ENCODE measurements around the gene UCHL5.
"Not testable (repeated sequence)": the region's sequence is repeated elsewhere in the genome, so short reads cannot be mapped to it uniquely, and the experiment has no call there.

UCHL5 gene

DNA sequence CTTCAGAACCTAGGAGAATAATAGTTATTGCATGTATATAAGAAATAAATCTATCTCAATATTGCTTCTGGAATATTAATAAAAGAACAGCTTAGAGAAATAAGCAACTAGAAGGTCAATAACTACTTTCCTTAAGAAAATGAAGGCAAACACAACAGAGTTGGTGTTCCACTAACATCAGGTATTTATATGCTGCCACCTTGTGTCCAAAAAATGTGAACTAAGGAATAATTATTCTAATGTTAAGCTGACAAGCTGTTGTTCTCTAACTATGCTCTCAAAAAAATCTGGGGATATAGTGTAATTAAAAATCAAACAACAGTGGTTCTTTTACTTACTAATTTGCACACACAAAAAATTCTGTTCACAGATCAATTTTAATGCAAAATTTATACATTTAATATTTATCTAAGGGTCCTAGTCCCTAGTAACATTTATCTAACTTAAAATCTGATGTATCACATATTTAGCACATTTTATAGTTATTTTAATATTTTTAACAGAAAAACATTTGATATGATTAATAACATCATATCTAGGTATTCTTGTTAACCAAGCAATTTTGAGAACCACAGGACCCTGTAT is 39.6 kb downstream of the UCHL5 start:
- in situ Hi-C loops (cut with MboI; ENCODE audit: low pct_unique_long_range_greater_than_20kb, low sequenced_read_pairs): loop anchor here (25.0 kb wide), 1 partner anchor 532 kb away; no protein-coding TSS in a partner anchor
- peak; percentile 45 for DNase-seq

DNA sequence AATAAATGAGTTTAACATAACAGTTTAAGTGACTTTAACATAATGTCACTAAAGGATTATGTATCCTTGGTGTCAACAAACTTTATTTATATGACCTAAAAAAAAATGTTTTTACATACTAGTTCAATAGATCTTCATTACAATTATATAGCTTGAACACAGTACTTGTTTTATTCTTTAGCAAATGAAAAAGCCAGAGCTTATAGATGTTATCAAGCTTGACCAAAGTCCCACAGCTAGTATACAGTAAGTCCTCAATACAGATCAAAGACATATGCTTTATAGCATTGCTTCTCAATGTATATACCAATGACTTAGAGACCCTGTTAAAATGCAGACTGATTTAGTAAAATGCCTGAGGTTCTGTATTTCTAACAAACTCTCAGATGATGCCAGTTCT is 42.4 kb downstream of the UCHL5 start:
- in situ Hi-C loops (cut with MboI; ENCODE audit: low pct_unique_long_range_greater_than_20kb, low sequenced_read_pairs): loop anchor here (25.0 kb wide), 1 partner anchor 529 kb away; no protein-coding TSS in a partner anchor
- no peak for DNase-seq

DNA sequence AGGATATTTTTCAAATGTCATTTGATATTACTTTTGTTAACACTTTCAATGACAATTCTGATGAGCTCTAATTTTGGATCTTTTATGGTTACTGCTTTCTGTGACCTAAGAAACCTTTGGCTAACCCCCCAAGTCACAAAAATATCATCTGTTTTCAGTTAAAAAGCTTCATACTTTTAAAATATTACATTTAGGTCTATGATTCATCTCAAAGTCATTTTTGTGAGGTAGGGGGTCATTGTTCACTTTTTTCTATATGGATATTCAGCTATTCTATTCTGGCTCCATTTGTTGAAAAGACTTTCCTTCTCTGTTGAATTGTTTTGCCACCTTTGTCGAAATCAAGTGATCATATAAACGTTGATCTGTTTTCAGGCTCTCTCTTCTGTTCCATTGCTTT is 44.8 kb downstream of the UCHL5 start:
- in situ Hi-C loops (cut with MboI; ENCODE audit: low pct_unique_long_range_greater_than_20kb, low sequenced_read_pairs): loop anchor here (25.0 kb wide), 1 partner anchor 527 kb away; no protein-coding TSS in a partner anchor
- no peak for DNase-seq

DNA sequence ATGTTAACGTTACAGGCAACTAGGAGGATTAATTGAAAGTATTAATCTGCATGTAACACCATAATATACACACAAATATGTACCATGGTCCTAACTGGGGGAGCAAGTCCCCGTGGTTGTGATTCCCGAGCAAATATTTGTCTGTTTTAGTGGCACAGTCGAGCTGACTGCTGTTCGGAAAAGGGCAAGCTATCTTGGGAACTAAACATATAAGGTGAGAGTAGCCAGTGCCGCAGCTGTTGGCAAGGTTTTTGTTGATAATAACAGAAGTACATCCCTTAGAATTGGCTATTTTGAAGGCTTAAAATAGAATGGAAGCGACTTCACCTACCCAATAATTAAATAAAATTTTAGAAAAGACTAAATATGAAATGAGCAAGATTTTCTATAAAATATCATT is 45.5 kb downstream of the UCHL5 start:
- in situ Hi-C loops (cut with MboI; ENCODE audit: low pct_unique_long_range_greater_than_20kb, low sequenced_read_pairs): loop anchor here (25.0 kb wide), 1 partner anchor 526 kb away; no protein-coding TSS in a partner anchor

DNA sequence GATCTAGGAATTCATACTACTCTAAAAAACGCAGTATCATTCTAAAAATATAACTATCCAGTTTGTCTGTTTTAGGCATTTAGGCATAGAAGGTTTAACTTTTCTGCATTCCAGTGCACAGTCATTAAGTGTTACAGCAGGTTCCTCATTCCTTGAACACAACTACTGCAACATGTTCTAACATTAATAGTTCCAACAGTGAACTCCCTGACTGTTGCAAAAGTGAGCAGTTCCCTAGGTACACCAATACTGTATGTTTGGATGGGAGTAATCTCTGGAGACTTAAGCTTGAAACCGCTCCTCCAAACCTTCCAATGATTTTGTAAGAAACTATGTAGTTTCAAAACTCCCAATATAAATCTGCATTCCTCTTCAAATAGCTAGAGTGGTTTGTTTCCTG is 46.2 kb downstream of the UCHL5 start:
- DNase-seq: no peak
- in situ Hi-C loops (cut with MboI; ENCODE audit: low pct_unique_long_range_greater_than_20kb, low sequenced_read_pairs): loop anchor here (25.0 kb wide), 1 partner anchor 526 kb away; no protein-coding TSS in a partner anchor

More for the DNA sequence above, 45.5 kb downstream of the UCHL5 start:
- DNase-seq: no peak

DNA sequence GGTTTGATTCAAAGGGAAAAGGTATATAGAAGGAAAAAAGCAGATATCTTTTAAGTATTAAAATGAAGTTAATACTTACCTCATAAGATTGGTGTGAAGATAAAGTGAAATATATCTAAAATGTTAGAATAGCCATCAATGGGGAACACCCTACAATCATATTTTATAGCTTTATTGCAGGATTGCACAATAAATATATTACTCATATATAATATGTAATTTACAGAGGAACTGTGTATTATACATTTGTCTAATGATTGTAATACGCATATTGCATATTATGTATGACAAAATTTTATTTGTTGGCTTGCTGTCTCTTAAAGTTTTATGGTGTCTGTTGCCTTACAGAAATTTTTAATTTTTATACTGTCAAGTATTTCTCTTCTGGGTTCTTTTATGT is 47.8 kb downstream of the UCHL5 start:
- in situ Hi-C loops (cut with MboI; ENCODE audit: low pct_unique_long_range_greater_than_20kb, low sequenced_read_pairs): loop anchor here (25.0 kb wide), 1 partner anchor 524 kb away; no protein-coding TSS in a partner anchor
- no peak for DNase-seq

DNA sequence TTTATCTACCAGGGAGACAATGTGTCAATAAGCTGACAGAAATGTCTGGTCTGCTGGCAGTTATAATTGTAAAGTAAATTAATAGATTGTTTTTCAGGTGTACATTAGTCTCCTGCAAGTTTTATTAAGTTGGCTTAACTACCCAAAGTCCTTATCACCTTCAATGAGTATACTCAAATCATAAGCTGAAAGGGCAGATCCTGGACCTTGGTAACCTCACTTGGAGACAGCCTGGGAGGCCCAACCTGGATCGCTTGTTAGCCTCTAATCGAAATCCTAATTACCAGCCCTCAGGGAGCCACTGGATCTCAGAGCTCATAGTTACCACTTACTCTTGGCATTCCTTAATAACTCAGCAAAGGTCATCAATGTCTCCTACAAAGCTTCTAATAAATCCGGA is 49.7 kb downstream of the UCHL5 start:
- in situ Hi-C loops (cut with MboI; ENCODE audit: low pct_unique_long_range_greater_than_20kb, low sequenced_read_pairs): loop anchor here (25.0 kb wide), 1 partner anchor 522 kb away; no protein-coding TSS in a partner anchor
- DNase-seq: no peak

DNA sequence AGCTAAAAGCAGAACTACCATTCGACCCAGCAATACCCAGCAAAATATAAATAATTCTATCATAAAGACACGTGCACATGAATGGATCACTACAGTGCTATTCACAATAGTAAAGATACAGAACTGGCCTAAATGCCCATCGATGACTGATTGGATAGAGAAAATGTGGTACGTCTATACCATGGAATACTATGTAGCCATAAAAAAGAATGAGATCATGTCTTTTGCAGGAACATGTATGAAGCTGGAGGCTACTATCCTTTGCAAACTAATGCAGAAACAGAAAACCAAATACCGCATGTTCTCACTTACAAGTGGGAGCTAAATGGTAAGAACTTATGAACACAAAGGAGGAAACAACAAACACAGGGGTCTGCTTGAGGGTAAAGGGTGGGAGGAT is 53.4 kb downstream of the UCHL5 start:
- no peak for DNase-seq
- in situ Hi-C loops (cut with MboI; ENCODE audit: low pct_unique_long_range_greater_than_20kb, low sequenced_read_pairs): loop anchor here (25.0 kb wide), 1 partner anchor 518 kb away; no protein-coding TSS in a partner anchor

DNA sequence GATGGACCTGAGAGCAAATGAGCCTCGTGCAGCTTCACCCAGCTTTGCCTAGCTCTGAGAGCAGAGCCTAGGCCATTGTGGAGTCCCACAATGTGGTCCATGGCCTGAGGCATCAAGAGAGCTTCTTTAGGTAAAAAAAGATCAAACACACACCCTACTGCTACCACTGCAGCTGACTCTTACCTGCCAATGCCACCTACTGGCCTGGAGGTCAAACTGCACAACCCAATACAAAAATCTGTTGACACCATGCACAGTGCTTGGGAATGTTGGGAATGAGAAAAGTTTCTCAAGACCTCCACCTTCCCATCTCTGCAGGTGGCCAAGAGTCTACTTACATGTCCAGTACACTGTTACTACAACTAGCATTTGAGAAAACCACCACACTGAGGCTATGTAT is 60.6 kb downstream of the UCHL5 start:
- no peak for DNase-seq
- in situ Hi-C loops (cut with MboI; ENCODE audit: low pct_unique_long_range_greater_than_20kb, low sequenced_read_pairs): no loop called here

DNA sequence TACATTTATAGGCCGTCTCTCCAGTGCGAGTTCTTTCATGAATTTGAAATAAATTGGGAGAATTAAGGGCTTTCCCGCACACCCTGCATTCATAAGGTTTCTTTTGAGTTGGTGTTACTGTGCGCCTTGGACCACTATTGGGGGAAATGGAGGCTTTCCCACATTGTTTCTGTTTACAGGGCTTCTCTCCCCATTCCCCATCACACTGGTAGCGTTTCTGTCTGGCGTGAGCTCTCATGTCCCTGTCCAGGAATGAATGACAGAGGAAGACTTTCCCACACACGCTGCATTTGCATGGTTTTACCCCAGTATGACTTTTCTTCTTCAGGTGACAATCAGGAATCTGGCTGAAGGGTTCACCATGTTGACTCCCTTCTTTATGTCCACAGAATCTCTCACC is 65.0 kb downstream of the UCHL5 start:
- in situ Hi-C loops (cut with MboI; ENCODE audit: low pct_unique_long_range_greater_than_20kb, low sequenced_read_pairs): no loop called here
- DNase-seq: no peak

DNA sequence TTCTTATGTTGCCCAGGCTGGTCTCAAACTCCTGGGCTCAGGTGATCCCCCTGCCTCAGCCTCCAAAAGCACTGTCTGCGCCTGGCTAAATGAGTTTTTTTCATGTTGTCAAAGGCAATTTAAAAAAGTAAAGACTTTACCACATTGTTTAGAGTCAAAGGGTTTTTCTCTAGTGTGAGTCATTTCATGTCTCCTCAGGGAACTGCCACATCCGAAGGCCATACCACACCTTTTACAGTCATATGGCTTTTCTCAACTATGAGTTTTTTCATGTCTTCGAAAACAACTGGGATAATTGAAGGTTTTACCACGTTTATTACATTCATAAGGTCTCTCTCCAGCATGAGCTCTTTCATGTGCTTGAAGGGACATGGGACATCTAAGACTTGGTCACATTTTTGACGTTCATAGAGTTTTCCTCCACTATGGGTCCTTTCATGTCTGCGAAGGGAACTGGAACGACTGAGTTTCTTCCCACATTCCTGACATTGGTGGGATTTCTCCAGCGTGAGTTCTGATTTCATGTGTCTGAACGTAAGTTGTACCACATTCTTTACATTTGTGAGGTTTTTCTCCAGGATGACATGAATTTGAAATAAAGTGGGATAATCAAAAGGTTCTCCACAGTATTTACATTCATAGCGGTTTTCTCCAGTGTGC is 65.6 kb downstream of the UCHL5 start:
- in situ Hi-C loops (cut with MboI; ENCODE audit: low pct_unique_long_range_greater_than_20kb, low sequenced_read_pairs): no loop called here
- DNase-seq: no peak

DNA sequence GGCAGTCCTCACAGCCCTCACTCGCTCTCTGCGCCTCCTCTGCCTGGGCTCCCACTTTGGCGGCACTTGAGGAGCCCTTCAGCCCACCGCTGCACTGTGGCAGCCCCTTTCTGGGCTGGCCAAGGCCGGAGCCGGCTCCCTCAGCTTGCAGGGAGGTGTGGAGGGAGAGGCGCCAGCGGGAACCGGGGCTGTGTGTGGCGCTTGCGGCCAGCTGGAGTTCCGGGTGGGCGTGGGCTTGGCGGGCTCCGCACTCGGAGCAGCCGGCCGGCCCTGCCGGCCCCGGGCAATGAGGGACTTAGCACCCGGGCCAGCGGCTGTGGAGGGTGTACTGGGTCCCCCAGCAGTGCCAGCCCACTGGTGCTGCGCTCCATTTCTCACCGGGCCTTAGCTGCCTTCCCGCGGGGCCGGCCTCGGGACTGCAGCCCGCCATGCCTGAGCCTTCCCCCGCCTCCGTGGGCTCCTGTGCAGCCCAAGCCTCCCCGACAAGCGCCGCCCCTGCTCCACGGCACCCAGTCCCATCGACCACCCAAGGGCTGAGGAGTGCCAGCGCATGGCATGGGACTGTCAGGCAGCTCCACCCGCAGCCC is 72.3 kb downstream of the UCHL5 start:
- in situ Hi-C loops (cut with MboI; ENCODE audit: low pct_unique_long_range_greater_than_20kb, low sequenced_read_pairs); DNase-seq: not testable (repeated sequence)

DNA sequence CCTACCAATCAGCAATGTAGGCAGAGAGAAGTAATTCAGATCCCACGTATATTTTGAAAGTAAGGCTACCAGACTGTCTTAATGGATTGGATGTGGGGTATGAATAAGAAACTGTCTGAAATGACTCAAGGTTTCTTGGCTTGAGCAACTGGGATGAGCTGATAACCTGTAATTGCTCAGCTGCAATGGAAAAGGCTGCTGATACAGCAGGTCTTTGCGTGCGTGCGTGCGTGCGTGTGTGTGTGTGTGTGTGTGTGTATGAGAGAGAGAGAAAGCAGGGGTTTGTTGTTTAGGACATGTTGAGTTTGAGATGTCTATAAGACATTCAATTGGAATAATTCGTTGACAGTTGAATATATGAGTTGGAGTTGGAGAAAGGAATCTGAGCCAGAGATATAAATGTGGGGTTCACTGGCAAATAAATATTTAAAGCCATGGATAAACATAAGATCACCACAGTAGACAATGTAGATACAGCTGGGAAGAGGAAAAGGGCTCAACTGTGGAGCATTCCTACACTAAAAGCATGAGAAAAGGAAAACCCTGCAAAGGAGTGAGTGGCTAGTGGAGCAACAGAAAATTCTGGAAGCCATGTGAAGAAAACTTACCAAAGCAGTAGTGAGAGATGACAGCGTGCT is 72.9 kb downstream of the UCHL5 start:
- no peak for DNase-seq
- in situ Hi-C loops (cut with MboI; ENCODE audit: low pct_unique_long_range_greater_than_20kb, low sequenced_read_pairs): no loop called here

DNA sequence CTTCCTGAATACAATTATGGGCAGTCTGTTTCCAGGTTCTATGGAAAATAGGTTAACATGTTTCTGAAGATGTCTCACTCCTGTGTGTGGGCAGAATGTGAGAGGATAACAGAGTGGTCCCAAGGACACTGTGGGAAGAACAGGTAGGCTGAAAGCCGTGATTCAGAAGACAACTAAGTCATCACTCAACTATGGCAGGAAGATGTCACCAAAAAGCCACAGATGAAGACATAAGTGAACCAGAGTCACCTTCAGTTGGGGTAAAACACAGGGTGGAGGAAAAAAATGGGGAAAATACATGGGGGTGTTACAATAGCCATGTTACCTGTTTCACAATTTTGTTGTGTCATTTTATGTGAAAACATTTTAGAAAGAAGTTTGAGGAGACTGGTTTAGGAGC is 75.1 kb downstream of the UCHL5 start:
- no peak for DNase-seq
- in situ Hi-C loops (cut with MboI; ENCODE audit: low pct_unique_long_range_greater_than_20kb, low sequenced_read_pairs): no loop called here

DNA sequence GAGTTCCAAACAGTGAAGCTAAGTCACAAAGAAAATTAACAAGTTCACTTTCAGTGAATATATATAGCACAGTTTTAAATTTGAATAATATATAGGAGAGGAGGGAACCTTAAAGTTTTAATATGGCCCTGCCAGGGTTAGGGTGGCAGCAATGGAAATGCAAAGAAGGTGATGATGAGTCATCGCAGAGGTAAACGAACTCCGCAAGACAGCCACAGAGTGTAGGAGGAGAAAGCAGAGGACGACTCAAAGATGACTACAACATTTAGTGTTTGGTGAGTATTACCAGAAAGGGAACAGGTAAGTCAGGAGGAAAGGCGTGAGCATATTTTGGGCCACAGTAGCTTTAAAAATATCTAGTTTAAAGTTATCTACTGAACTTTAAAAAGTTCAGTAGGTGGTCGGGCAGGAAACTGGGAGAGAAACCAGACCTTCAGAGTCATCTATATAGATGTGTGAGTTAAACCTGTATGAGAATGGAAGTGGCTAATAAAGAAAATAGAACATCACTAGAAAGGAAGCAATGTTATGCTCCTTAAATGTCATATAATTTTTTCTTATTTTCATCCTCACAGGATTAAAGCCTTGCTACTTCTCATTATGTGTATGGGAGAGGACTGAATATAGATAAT is 75.7 kb downstream of the UCHL5 start:
- no peak for DNase-seq
- in situ Hi-C loops (cut with MboI; ENCODE audit: low pct_unique_long_range_greater_than_20kb, low sequenced_read_pairs): no loop called here

DNA sequence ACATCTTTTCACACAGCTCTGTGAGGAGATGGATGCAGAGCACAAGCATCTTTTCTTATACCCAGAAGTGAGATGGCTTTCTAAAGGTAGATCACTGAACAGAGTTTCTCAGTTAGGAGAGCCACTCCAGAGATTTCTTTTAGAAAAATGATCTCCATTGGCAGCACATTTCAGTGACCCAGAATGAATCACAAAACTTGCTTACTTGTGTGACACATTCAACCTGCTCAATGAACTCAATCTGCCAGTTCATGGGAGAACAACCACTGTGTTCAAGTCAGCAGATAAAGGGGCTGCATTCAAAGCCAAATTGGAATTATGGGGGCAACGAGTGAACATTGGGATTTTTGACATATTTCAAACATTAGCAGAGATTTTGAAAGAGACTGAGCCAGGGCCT is 78.3 kb downstream of the UCHL5 start:
- DNase-seq: no peak
- in situ Hi-C loops (cut with MboI; ENCODE audit: low pct_unique_long_range_greater_than_20kb, low sequenced_read_pairs): no loop called here

DNA sequence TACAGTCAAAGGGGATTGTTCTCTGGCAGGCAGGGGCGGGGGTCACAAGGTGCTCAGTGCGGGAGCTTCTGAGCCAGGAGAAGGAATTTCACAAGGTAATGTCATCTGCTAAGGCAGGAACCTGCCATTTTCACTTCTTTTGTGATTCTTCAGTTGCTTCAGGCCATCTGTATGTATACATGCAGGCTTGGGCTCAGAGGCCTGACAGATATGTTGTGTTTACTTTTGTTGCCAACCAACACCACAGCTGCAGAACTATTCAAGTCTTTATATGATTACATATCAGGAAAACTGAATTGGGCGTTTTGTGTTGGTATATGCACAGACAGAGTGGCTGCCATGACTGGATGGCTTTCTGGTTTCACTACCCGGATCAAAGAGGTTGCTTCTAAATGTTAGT is 78.8 kb downstream of the UCHL5 start:
- DNase-seq; in situ Hi-C loops (cut with MboI; ENCODE audit: low pct_unique_long_range_greater_than_20kb, low sequenced_read_pairs): not testable (repeated sequence)

DNA sequence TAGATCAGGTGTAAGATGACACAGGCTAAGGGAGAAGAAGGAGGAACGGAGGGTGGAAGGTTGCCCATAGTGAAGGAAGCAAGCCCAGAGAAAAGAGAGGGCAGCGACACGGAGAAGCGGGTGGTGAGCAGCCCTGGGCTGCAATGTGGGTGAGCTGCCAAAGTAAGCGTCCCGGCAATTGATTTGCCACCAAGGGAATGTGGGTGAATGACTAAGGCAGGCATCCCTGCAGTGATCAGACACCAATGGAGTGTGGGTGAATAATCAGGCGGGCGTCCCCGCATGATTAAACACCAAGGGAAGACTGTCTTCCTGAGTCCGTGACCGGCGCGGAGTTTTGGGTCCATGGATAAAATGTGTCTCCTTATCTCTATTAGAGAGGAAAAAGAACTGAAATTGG is 79.6 kb downstream of the UCHL5 start:
- DNase-seq: no peak
- in situ Hi-C loops (cut with MboI; ENCODE audit: low pct_unique_long_range_greater_than_20kb, low sequenced_read_pairs): no loop called here

DNA sequence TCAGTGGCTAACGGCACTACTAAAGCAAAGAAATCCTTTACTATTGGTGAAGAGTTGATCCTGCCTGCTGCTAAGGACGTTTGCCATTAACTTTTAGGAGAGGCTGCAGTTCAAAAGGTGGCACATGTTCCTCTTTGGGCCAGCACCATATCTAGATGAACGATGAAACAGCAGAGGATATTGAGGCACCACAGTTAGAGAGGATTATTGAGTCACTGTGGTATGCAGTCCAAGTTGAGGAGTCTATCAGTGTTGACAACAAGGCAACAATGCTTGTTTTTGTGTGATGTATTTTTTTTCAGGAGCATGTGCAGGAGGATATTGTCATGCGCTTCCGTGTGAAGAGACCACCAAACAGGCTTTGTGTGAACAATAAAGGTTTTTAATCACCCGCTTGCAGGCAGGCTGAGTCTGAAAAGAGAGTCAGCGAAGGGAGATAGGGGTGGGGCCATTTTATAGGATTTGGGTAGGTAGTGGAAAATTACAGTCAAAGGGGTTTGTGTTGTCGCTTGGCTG is 80.9 kb downstream of the UCHL5 start:
- DNase-seq: no peak
- in situ Hi-C loops (cut with MboI; ENCODE audit: low pct_unique_long_range_greater_than_20kb, low sequenced_read_pairs): no loop called here
